Prostate gland (tissue), 2 donors: ENCODE measurements around the gene EVI5. TPM values are rescaled to one million over a fixed set of nuclear protein-coding genes. Genes with fewer than 3 reads are reported as not detected.

ENCODE experiments used
- DNase-seq: peaks from one replicate; pipeline ENCODE4 v3.0.0-alpha.2; 2019; ENCODE audit warnings: low spot score
- H3K27ac ChIP-seq, 2 donors: fragments of 200-600 bp; sonication (generic); 2 replicates each; pipeline ENCODE4 v1.5.1; 2017 to 2019
- H3K27me3 ChIP-seq: fragments of 200-600 bp; sonication (generic); replicated peaks from 2 replicates; pipeline ENCODE4 v1.5.1; 2019; ENCODE audit not compliant: insufficient read depth
- H3K36me3 ChIP-seq, 2 donors: fragments of 200-600 bp; sonication (generic); 1 replicate in 1 of 2; 2 replicates in 1 of 2; pipeline versions ENCODE4 v1.5.1 to v1.8.1; 2017 to 2019
- H3K4me1 ChIP-seq: fragments of 200-600 bp; sonication (generic); replicated peaks from 2 replicates; pipeline ENCODE4 v1.5.1; 2019
- H3K4me3 ChIP-seq, 2 donors: fragments of 200-600 bp; sonication (generic); 2 replicates each; pipeline ENCODE4 v1.5.1; 2017 to 2019
- H3K9me3 ChIP-seq: fragments of 200-600 bp; sonication (generic); 2 replicates; pipeline ENCODE4 v1.5.1; 2017
- CTCF ChIP-seq, 4 experiments: fragments of 200-600 bp in 2 of 4; fragments of 450-650 bp in 2 of 4; sonication (generic) in 2 of 4; IDR thresholded peaks; 1 replicate in 3 of 4; 2 replicates in 1 of 4; pipeline ENCODE4 v1.5.1; 2016 to 2019; ENCODE audit warnings: antibody characterized with exemption in 4 of 4, mild to moderate bottlenecking in 2 of 4, moderate library complexity in 2 of 4
- POLR2A ChIP-seq: fragments of 450-650 bp; IDR thresholded peaks from one replicate; pipeline ENCODE4 v1.6.1; 2016; ENCODE audit warnings: antibody characterized with exemption, mild to moderate bottlenecking
- POLR2AphosphoS5 ChIP-seq: sonication (generic); formaldehyde crosslinking; IDR thresholded peaks from one replicate; pipeline ENCODE4 v1.6.1; 2017; ENCODE audit warnings: antibody characterized with exemption
- WGBS: methylation state at CpG from one replicate; pipeline ENCODE4 v1.1.5; 2018; 5-methylcytosine and 5-hydroxymethylcytosine counted together
- intact Hi-C: fragments of 100-400 bp; cut with DNase I; formaldehyde crosslinking; loops from one replicate; pipeline ENCODE4 v1.14.2; 2022
- total RNA-seq, 2 donors: library from RNA; depleted of rRNA; stranded (reverse); fragments of >200 nt; gene quantifications; one replicate each; pipeline ENCODE4 v1.1.0, GENCODE V29; 2016

EVI5 gene
- total RNA-seq, 2 donors from 2014 or later: 22.2 to 38.6 TPM

- H3K4me1 ChIP-seq: no peaks in the 10 kb centered on the region
- no peak for TF ChIP-seq POLR2A
- no peak for TF ChIP-seq CTCF (IDR thresholded peaks at IDR 0.05)
- TF ChIP-seq POLR2AphosphoS5: no peak
- H3K9me3 ChIP-seq: no peaks in the 10 kb centered on the region
- H3K27ac ChIP-seq: no peak overlapping the region
- H3K27me3 ChIP-seq: no peaks in the 10 kb centered on the region
- intact Hi-C loops: no loop called here
- WGBS: 87% methylated on average over 9 of the region's 9 CpGs
- no peaks in the 10 kb centered on the region for H3K36me3 ChIP-seq
- DNase-seq: no peak
- H3K4me3 ChIP-seq: no peak overlapping the region
Measured at GRCh38 chr1:92543131-92544055, 241.5 kb downstream of the EVI5 start.

DNA sequence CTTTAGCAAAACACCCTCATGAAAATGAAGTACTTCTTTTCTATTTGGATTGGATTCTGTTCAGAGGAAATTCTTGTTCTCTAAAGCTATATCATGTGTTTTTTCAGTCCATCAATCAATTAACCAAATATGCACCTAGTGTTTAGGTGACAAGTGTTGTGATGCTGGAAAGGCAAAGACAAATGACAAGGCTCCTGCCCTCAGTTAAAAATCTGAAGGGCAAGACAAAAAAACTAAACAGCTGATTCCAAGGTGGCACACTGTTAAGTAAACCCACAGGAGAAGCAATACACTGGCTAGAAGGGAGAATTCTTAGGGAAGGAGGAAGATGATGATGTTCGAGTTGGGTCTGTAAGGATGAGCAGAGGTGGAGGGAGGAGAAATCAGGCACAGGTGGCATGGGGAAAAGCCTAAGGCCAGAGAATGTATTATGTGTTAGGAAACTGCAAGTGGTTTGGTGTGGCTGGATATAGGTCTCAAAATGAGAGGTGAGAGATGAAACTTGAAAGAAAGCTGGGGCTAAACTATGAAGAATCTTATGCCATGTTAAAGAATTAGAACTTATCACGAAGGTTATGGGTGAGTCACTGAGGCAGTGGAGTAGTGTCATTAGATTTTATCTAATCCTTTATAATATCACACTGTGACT, 246.4 kb downstream of the EVI5 start:
- intact Hi-C loops: no loop called here
- WGBS: 68% methylated on average over 2 of the region's 2 CpGs

GRCh38 chr1:92538048-92538412, 246.9 kb downstream of the EVI5 start:
- no peak for TF ChIP-seq CTCF (IDR thresholded peaks at IDR 0.05)
- no peak for TF ChIP-seq POLR2AphosphoS5
- no peak for TF ChIP-seq POLR2A
- Histone ChIP-seq H3K4me1 (no peaks in the 10 kb centered on the region), H3K36me3 (no peaks in the 10 kb centered on the region), H3K9me3 (no peaks in the 10 kb centered on the region), H3K4me3 (no peak overlapping the region), H3K27me3 (no peaks in the 10 kb centered on the region), H3K27ac (no peak overlapping the region)
- 7% methylated on average over 2 of the region's 2 CpGs for WGBS
- intact Hi-C loops: no loop called here
- no peak for DNase-seq

More for the DNA sequence above, 246.4 kb downstream of the EVI5 start:
- Histone ChIP-seq H3K36me3 (no peaks in the 10 kb centered on the region), H3K27ac (no peak overlapping the region), H3K4me3 (no peak overlapping the region), H3K4me1 (no peaks in the 10 kb centered on the region), H3K27me3 (no peaks in the 10 kb centered on the region), H3K9me3 (no peaks in the 10 kb centered on the region)
- no peak for TF ChIP-seq POLR2AphosphoS5
- TF ChIP-seq POLR2A: no peak
- no peak for TF ChIP-seq CTCF (IDR thresholded peaks at IDR 0.05)
- no peak for DNase-seq

GRCh38 chr1:92536980-92537884, 247.7 kb downstream of the EVI5 start:
- no peaks in the 10 kb centered on the region for H3K4me1 ChIP-seq
- DNase-seq: no peak
- no peak overlapping the region for H3K4me3 ChIP-seq
- H3K27ac ChIP-seq: no peak overlapping the region
- TF ChIP-seq POLR2A: no peak
- WGBS: 58% methylated on average over 2 of the region's 2 CpGs
- no peaks in the 10 kb centered on the region for H3K36me3 ChIP-seq
- H3K9me3 ChIP-seq: no peaks in the 10 kb centered on the region
- H3K27me3 ChIP-seq: no peaks in the 10 kb centered on the region
- intact Hi-C loops: no loop called here
